SK-N-DZ (cell line): ENCODE results near the gene SMIM35.

Experiments used
- DNase-seq: peaks from one replicate; pipeline ENCODE4 v3.0.0-alpha.2; 2015; ENCODE audit warnings: low spot score

Gene SMIM35

GRCh38 chr11:118059246-118059940, 27.4 kb downstream of the SMIM35 start:
- no peak for DNase-seq

GRCh38 chr11:118058311-118059245, 28.2 kb downstream of the SMIM35 start:
- no peak for DNase-seq

- DNase-seq: no peak
These were observed 29.3 kb downstream of the SMIM35 start for GRCh38 chr11:118057251-118058145.

- no peak for DNase-seq
These were observed 30.0 kb downstream of the SMIM35 start for GRCh38 chr11:118056806-118057205.

- no peak for DNase-seq
These were observed 30.8 kb downstream of the SMIM35 start for GRCh38 chr11:118055966-118056365.

- no peak for DNase-seq
These were observed 31.8 kb downstream of the SMIM35 start for GRCh38 chr11:118054712-118055640.

GRCh38 chr11:118052581-118053206, 34.1 kb downstream of the SMIM35 start:
- no peak for DNase-seq

GRCh38 chr11:118051611-118052461, 34.9 kb downstream of the SMIM35 start:
- no peak for DNase-seq

- DNase-seq: no peak
These were observed 35.6 kb downstream of the SMIM35 start for GRCh38 chr11:118051136-118051610.

- no peak for DNase-seq
These were observed 36.4 kb downstream of the SMIM35 start for GRCh38 chr11:118050208-118050891.

- DNase-seq: no peak
These were observed 37.0 kb downstream of the SMIM35 start for GRCh38 chr11:118049771-118050170.

GRCh38 chr11:118048472-118049370, 38.0 kb downstream of the SMIM35 start:
- DNase-seq: no peak

GRCh38 chr11:118047749-118048148, 39.0 kb downstream of the SMIM35 start:
- no peak for DNase-seq

GRCh38 chr11:118046964-118047700, 39.6 kb downstream of the SMIM35 start:
- DNase-seq: no peak

GRCh38 chr11:118046051-118046963, 40.5 kb downstream of the SMIM35 start:
- DNase-seq: no peak

GRCh38 chr11:118045191-118045590, 41.6 kb downstream of the SMIM35 start:
- DNase-seq: no peak
